ENCODE measurements around the gene OR5AP2. TPM values are rescaled to one million over a fixed set of nuclear protein-coding genes. Genes with fewer than 3 reads are reported as not detected.

The OR5AP2 gene
- not detected in 5 replicates for total RNA-seq (2022; extraction: Qiagen RNA extraction)

GRCh38 chr11:56642339-56642738 is at the start of gene OR5AP2:
Gene OR5AP2, minus strand, starts transcription at chr11:56642439. Its CDS starts 0 bp downstream, at chr11:56642439.

GRCh38 chr11:56663386-56663785 is 21.1 kb upstream of the OR5AP2 start, which contains the start of gene OR5AR1:
Gene OR5AR1, plus strand, starts transcription at chr11:56663686. Its CDS starts 0 bp downstream, at chr11:56663686.

Other genes starting within 250 kb of the OR5AP2 start
- not detected in 5 replicates for gene OR5AL1, start 229.7 kb downstream of the OR5AP2 start, total RNA-seq (2022; extraction: Qiagen RNA extraction)
- gene OR5M3, start 169.1 kb downstream of the OR5AP2 start, total RNA-seq (2022; extraction: Qiagen RNA extraction): not detected in 5 replicates
- not detected in 5 replicates for gene OR5M8, start 151.1 kb downstream of the OR5AP2 start, total RNA-seq (2022; extraction: Qiagen RNA extraction)
- gene OR5M11, start 99.2 kb downstream of the OR5AP2 start, total RNA-seq (2022; extraction: Qiagen RNA extraction): not detected in 5 replicates
- gene OR5M10, start 64.7 kb downstream of the OR5AP2 start, total RNA-seq (2022; extraction: Qiagen RNA extraction): not detected in 5 replicates
- not detected in 5 replicates for gene OR5M1, start 27.6 kb downstream of the OR5AP2 start, total RNA-seq (2022; extraction: Qiagen RNA extraction)
- not detected in 5 replicates for gene OR5AR1, start 21.2 kb upstream of the OR5AP2 start, total RNA-seq (2022; extraction: Qiagen RNA extraction)
- gene OR9G1, start 56.7 kb upstream of the OR5AP2 start, total RNA-seq (2022; extraction: Qiagen RNA extraction): not detected in 5 replicates
- not detected in 5 replicates for gene OR9G4, start 106.3 kb upstream of the OR5AP2 start, total RNA-seq (2022; extraction: Qiagen RNA extraction)

Data from A549 treated with Mapracorat at 1 μM for 4 hours (cell line).